ES-I3 (cell line): ENCODE results near the gene QPRT.
A peak's percentile ranks its signal among the peaks of the same experiment; 100 is the strongest.
"Not testable (repeated sequence)": the region's sequence is repeated elsewhere in the genome, so short reads cannot be mapped to it uniquely, and the experiment has no call there.

Source experiments
- H3K36me3 ChIP-seq: 2 replicates; pipeline ENCODE4 v1.6.1; 2013; ENCODE audit warnings: mild to moderate bottlenecking, low read length, control low read depth, moderate library complexity; ENCODE audit not compliant: insufficient read depth
- H3K4me1 ChIP-seq: 2 replicates; pipeline ENCODE4 v1.6.1; 2013; ENCODE audit warnings: mild to moderate bottlenecking, control low read depth, low read length; ENCODE audit not compliant: insufficient read depth
- H3K9ac ChIP-seq: 2 replicates; pipeline ENCODE4 v1.6.1; 2013; ENCODE audit warnings: low read depth, mild to moderate bottlenecking, low read length, moderate library complexity
- H3K9me3 ChIP-seq: 2 replicates; pipeline ENCODE4 v1.6.1; 2013; ENCODE audit warnings: mild to moderate bottlenecking, low read length, moderate library complexity; ENCODE audit not compliant: control insufficient read depth, insufficient read depth

Gene QPRT

GRCh38 chr16:29709657-29710056, 30.7 kb downstream of the QPRT start:
- H3K36me3 ChIP-seq: peaks cover 12% of the 10 kb centered on the region
- peak overlapping the region; percentile 94 for H3K9ac ChIP-seq
- H3K4me1 ChIP-seq, H3K9me3 ChIP-seq: not testable (repeated sequence)

- Histone ChIP-seq H3K4me1 (peaks cover 3% of the 10 kb centered on the region), H3K36me3 (peaks cover 12% of the 10 kb centered on the region), H3K9me3 (no peaks in the 10 kb centered on the region), H3K9ac (peak overlapping the region; percentile 94)
Measured at GRCh38 chr16:29710227-29711219, 31.5 kb downstream of the QPRT start.

- Histone ChIP-seq H3K4me1 (peaks cover 3% of the 10 kb centered on the region), H3K9me3 (no peaks in the 10 kb centered on the region), H3K36me3 (peaks cover 12% of the 10 kb centered on the region), H3K9ac (no peak overlapping the region)
Measured at GRCh38 chr16:29712809-29713208, 33.8 kb downstream of the QPRT start.

DNA sequence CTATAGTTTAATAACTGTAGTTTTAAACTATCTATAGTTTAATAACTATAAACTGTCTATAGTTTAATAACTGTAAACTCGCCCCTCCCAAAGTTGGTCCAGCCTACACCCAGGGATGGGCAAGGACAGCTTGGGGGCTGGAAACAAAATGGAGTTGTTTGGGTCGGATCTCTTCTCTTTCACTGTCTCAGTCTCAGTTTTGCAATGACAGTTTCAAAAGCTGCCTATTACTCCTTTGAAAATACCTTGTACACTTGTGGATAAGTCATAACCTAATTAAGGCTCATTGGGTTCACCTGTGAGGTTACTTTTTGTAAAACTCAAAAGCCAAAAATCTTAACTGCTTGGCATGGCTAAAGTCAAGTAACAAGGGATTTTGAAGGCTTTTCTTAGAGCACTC, 35.4 kb downstream of the QPRT start:
- peaks cover 12% of the 10 kb centered on the region for H3K36me3 ChIP-seq

GRCh38 chr16:29714972-29715371, 36.0 kb downstream of the QPRT start:
- Histone ChIP-seq H3K4me1 (peaks cover 5% of the 10 kb centered on the region), H3K36me3 (peaks cover 12% of the 10 kb centered on the region), H3K9me3 (no peaks in the 10 kb centered on the region), H3K9ac (no peak overlapping the region)

More for the DNA sequence above, 35.4 kb downstream of the QPRT start:
- peaks cover 5% of the 10 kb centered on the region for H3K4me1 ChIP-seq
- H3K9ac ChIP-seq: no peak overlapping the region
- no peaks in the 10 kb centered on the region for H3K9me3 ChIP-seq

DNA sequence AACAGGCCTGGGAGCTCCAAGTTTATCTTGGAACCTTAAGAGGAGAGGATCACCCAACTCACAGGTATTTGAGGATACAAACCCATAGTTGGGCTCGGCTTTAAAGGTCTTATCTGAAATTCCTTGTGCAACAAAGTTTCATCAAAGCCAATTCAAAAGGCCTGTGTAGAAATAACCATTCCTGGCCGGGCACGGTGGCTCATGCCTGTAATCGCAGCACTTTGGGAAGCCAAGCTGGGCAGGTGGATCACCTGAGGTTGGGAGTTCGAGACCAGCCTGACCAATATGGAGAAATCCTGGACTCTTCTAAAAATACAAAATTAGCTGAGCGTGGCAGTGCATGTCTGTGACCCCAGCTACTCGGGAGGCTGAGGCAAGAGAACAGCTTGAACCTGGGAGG, 38.1 kb downstream of the QPRT start:
- peaks cover 10% of the 10 kb centered on the region for H3K36me3 ChIP-seq
- H3K9me3 ChIP-seq: no peaks in the 10 kb centered on the region
- H3K4me1 ChIP-seq: peaks cover 9% of the 10 kb centered on the region
- no peak overlapping the region for H3K9ac ChIP-seq

GRCh38 chr16:29719063-29719462, 40.1 kb downstream of the QPRT start:
- Histone ChIP-seq H3K4me1 (peaks cover 9% of the 10 kb centered on the region), H3K9ac (no peak overlapping the region), H3K36me3 (no peaks in the 10 kb centered on the region; the same call in 1 of the 2 replicates), H3K9me3 (no peaks in the 10 kb centered on the region)

GRCh38 chr16:29720703-29721102, 41.7 kb downstream of the QPRT start:
- Histone ChIP-seq H3K36me3 (no peaks in the 10 kb centered on the region; the same call in 1 of the 2 replicates), H3K9me3 (no peaks in the 10 kb centered on the region), H3K4me1 (peaks cover 9% of the 10 kb centered on the region), H3K9ac (no peak overlapping the region)

DNA sequence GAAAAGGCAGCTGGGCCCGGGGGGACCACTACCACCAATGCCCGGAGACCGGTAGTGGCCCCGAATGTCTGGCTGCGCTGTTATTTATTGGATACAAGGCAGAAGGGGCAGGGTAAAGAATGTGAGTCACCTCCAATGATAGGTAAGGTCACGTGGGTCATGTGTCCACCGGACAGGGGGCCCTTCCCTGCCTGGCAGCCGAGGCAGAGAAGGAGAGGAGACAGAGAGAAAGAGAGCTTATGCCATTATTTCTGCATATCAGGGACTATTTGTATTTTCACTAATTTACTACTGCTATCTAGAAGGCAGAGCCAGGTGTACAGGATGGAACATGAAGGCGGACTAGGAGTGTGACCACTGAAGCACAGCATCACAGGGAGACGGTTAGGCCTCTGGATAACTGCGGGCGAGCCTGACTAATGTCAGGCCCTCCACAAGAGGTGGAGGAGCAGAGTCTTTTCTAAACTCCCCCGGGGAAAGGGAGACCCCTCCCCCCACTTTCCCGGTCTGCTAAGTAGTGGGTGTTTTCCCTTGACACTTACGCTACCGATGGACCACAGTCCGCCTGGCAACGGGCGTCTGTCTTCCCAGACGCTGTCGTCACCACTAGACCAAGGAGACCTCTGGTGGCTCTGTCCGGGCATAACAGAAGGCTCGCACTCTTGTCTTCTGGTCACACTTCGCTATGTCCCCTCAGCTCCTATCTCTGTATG, 42.3 kb downstream of the QPRT start:
- not testable (repeated sequence) for H3K36me3 ChIP-seq, H3K9me3 ChIP-seq

GRCh38 chr16:29726845-29727377, 47.9 kb downstream of the QPRT start:
- no peaks in the 10 kb centered on the region for H3K4me1 ChIP-seq
- no peak overlapping the region for H3K9ac ChIP-seq
- no peaks in the 10 kb centered on the region for H3K9me3 ChIP-seq
- H3K36me3 ChIP-seq: peaks cover 6% of the 10 kb centered on the region; the same call in 1 of the 2 replicates

More for the DNA sequence above, 42.3 kb downstream of the QPRT start:
- not testable (repeated sequence) for H3K9ac ChIP-seq, H3K4me1 ChIP-seq

DNA sequence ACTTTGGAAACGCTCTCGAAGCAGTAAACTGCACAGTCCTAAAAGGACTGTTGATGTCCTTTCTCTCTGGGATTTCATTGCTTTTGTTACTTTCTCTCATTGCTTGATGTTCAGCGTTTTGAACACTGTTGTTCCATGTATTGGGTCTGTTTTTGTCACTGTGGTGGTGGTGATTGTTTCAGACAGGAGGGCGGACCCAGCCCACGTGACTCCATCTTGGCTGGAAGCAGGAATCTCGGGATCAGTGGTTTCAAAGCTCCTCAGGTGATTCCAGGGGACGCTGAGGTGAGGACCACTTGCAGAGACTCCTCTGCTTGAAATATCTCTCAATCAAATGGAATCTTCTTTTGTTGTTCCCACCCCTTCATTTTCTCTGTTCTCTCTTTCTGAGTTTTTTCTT, 48.5 kb downstream of the QPRT start:
- no peaks in the 10 kb centered on the region for H3K4me1 ChIP-seq
- H3K36me3 ChIP-seq: peaks cover 6% of the 10 kb centered on the region; the same call in 1 of the 2 replicates
- H3K9ac ChIP-seq: no peak overlapping the region
- H3K9me3 ChIP-seq: no peaks in the 10 kb centered on the region

GRCh38 chr16:29729116-29729521, 50.1 kb downstream of the QPRT start:
- H3K4me1 ChIP-seq: no peaks in the 10 kb centered on the region
- no peaks in the 10 kb centered on the region for H3K9me3 ChIP-seq
- H3K9ac ChIP-seq: no peak overlapping the region
- H3K36me3 ChIP-seq: peaks cover 6% of the 10 kb centered on the region; the same call in 1 of the 2 replicates

DNA sequence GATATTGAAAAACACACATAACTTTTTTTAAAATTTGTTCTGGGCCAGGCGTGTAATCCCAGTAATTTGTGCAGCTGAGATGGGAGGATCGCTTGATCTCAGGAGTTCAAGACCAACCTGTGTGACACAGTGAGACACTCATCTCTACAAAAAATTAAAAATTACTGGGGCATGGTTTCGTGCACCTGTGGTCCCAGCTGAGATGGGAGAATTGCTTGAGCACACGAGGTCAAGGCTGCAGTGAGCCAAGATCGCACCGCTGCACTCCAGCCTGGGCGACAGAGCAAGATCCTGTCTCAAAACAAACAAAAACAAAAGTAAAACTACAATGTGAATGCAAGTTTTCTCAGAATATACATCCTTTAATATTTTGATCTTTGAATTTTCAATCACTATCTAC, 51.7 kb downstream of the QPRT start:
- Histone ChIP-seq H3K4me1 (no peaks in the 10 kb centered on the region), H3K9ac (no peak overlapping the region), H3K36me3 (peaks cover 13% of the 10 kb centered on the region; the same call in 1 of the 2 replicates), H3K9me3 (no peaks in the 10 kb centered on the region)

- not testable (repeated sequence) for H3K9ac ChIP-seq, H3K9me3 ChIP-seq, H3K4me1 ChIP-seq
- H3K36me3 ChIP-seq: peaks cover 18% of the 10 kb centered on the region; the same call in 1 of the 2 replicates
Measured at GRCh38 chr16:29731768-29732601, 53.0 kb downstream of the QPRT start.
